ENCODE data around the gene STIP1. TPM values are rescaled to one million over a fixed set of nuclear protein-coding genes. Genes with fewer than 3 reads are reported as not detected.

Gene STIP1
- total RNA-seq, 1 donor from 2014 or later, result 77.7 TPM

- Histone ChIP-seq H3K4me3 (no peak overlapping the region), H3K27me3 (no peaks in the 10 kb centered on the region), H3K36me3 (no peaks in the 10 kb centered on the region), H3K27ac (no peak overlapping the region), H3K4me1 (no peaks in the 10 kb centered on the region), H3K9me3 (no peaks in the 10 kb centered on the region)
- no peak for DNase-seq (ENCODE audit: low spot score in 2 of 2)
- intact Hi-C loops (cut with DNase I), result no loop called here
- TF ChIP-seq CTCF (IDR thresholded peaks at IDR 0.05), result no peak
These were observed 44.7 kb upstream of the STIP1 start for GRCh38 chr11:64141081-64141783.

- intact Hi-C loops (cut with DNase I), result loop anchor here (5.0 kb wide), 1 partner anchor 378 kb away; the partner anchor contains the start of gene ZFTA
- no peaks in the 10 kb centered on the region for H3K36me3 ChIP-seq
- no peaks in the 10 kb centered on the region for H3K9me3 ChIP-seq
- H3K27ac ChIP-seq, result no peak overlapping the region
- no peak overlapping the region for H3K4me3 ChIP-seq
- peaks cover 0 to 3% of the 10 kb centered on the region in 2 donors for H3K4me1 ChIP-seq
- no peak for DNase-seq (ENCODE audit: low spot score in 2 of 2)
- TF ChIP-seq CTCF (IDR thresholded peaks at IDR 0.05), result no peak
- no peaks in the 10 kb centered on the region for H3K27me3 ChIP-seq
These were observed 41.1 kb upstream of the STIP1 start for GRCh38 chr11:64144587-64145472.

GRCh38 chr11:64146036-64146955 is 39.7 kb upstream of the STIP1 start:
- intact Hi-C loops (cut with DNase I), result loop anchor here (5.0 kb wide), 1 partner anchor 379 kb away; the partner anchor contains the start of gene ZFTA
- Histone ChIP-seq H3K27me3 (no peaks in the 10 kb centered on the region), H3K4me1 (peaks cover 0 to 3% of the 10 kb centered on the region in 2 donors), H3K9me3 (no peaks in the 10 kb centered on the region), H3K27ac (no peak overlapping the region), H3K36me3 (no peaks in the 10 kb centered on the region), H3K4me3 (no peak overlapping the region)
- TF ChIP-seq CTCF (IDR thresholded peaks at IDR 0.05), result peak; percentile 34 to 49 (median 41)
- DNase-seq (ENCODE audit: low spot score in 2 of 2), result no peak

- TF ChIP-seq CTCF (IDR thresholded peaks at IDR 0.05), result peak; percentile 82 to 86 (median 85)
- H3K36me3 ChIP-seq, result no peaks in the 10 kb centered on the region
- no peaks in the 10 kb centered on the region for H3K27me3 ChIP-seq
- peak in 1 of 2 donors; percentile 81 for DNase-seq (ENCODE audit: low spot score in 2 of 2)
- peaks cover 0 to 3% of the 10 kb centered on the region in 2 donors for H3K4me1 ChIP-seq
- no peak overlapping the region for H3K27ac ChIP-seq
- H3K4me3 ChIP-seq, result peak overlapping the region in 1 of 2 donors; percentile 43
- H3K9me3 ChIP-seq, result no peaks in the 10 kb centered on the region
- intact Hi-C loops (cut with DNase I), result loop anchor here (1.0 to 5.0 kb wide), 3 partner anchors 148 to 381 kb away; partner anchors contain the start of gene ZFTA
These were observed 37.6 kb upstream of the STIP1 start for GRCh38 chr11:64148226-64148916.

Data from ascending aorta (tissue), 2 donors.